Lower lobe of right lung (tissue), 2 donors: Measurements from ENCODE around the gene MYBPC2. TPM values are rescaled to one million over a fixed set of nuclear protein-coding genes. Genes with fewer than 3 reads are reported as not detected.
A peak's percentile ranks its signal among the peaks of the same experiment; 100 is the strongest.

Source experiments
- ATAC-seq, 2 donors: fragments of 200-7000 bp; cut with Tn5 transposase; one replicate each; pipeline ENCODE4 v1.9.1; 2020 to 2022; ENCODE audit warnings: mild to moderate bottlenecking in 2 of 2, moderate library complexity in 2 of 2
- DNase-seq: peaks from one replicate; pipeline ENCODE4 v3.0.0-alpha.2; 2020
- H3K27ac ChIP-seq: fragments of 200-600 bp; one replicate; pipeline ENCODE4 v1.8.0; 2022
- H3K27me3 ChIP-seq: fragments of 200-600 bp; one replicate; pipeline ENCODE4 v1.8.0; 2022; ENCODE audit warnings: low read depth
- H3K36me3 ChIP-seq: fragments of 200-600 bp; one replicate; pipeline ENCODE4 v1.8.0; 2022; ENCODE audit warnings: mild to moderate bottlenecking
- H3K4me1 ChIP-seq: fragments of 200-600 bp; one replicate; pipeline ENCODE4 v1.8.0; 2022
- H3K4me3 ChIP-seq: fragments of 200-600 bp; one replicate; pipeline ENCODE4 v1.8.0; 2022; ENCODE audit warnings: mild to moderate bottlenecking
- H3K9me3 ChIP-seq: fragments of 200-600 bp; one replicate; pipeline ENCODE4 v1.8.0; 2022
- CTCF ChIP-seq: fragments of 200-600 bp; IDR thresholded peaks from one replicate; pipeline ENCODE4 v1.8.0; 2022; ENCODE audit warnings: antibody characterized with exemption, mild to moderate bottlenecking
- intact Hi-C: fragments of 100-400 bp; cut with DNase I; formaldehyde crosslinking; loops from one replicate; pipeline ENCODE4 v1.11.0; 2022
- total RNA-seq: library from RNA; stranded (reverse); fragmentation: NEBNext Ultra II Directional; extraction: Animal tissue kit (Norgen Biotek cat#: 25700); gene quantifications from one replicate; pipeline ENCODE4 v1.2.1, GENCODE V29; 2021
- donor health status: DM: no; HTN: yes; CAD: no; lungs with severe emphysema.

Gene MYBPC2
- total RNA-seq, 1 donor from 2014 or later, result not detected

- ATAC-seq, result peak in 1 of 2 donors; percentile 28
- H3K4me3 ChIP-seq, result peak overlapping the region; percentile 3
- DNase-seq, result no peak
- H3K27me3 ChIP-seq, result peaks cover 6% of the 10 kb centered on the region
- peaks cover 5% of the 10 kb centered on the region for H3K4me1 ChIP-seq
- no peaks in the 10 kb centered on the region for H3K9me3 ChIP-seq
- no peak overlapping the region for H3K27ac ChIP-seq
- TF ChIP-seq CTCF, result no peak
- intact Hi-C loops, result no loop called here
- H3K36me3 ChIP-seq, result peaks cover 15% of the 10 kb centered on the region
Measured at GRCh38 chr19:50488389-50489194, 55.9 kb downstream of the MYBPC2 start.

- H3K9me3 ChIP-seq, result no peaks in the 10 kb centered on the region
- H3K4me1 ChIP-seq, result peaks cover 5% of the 10 kb centered on the region
- peaks cover 8% of the 10 kb centered on the region for H3K36me3 ChIP-seq
- peaks cover 6% of the 10 kb centered on the region for H3K27me3 ChIP-seq
- intact Hi-C loops, result no loop called here
- ATAC-seq, result peak in 1 of 2 donors; percentile 15
- TF ChIP-seq CTCF, result no peak
- peak overlapping the region; percentile 3 for H3K4me3 ChIP-seq
- peak; percentile 47 for DNase-seq
- no peak overlapping the region for H3K27ac ChIP-seq
Measured at GRCh38 chr19:50489461-50490011, 56.8 kb downstream of the MYBPC2 start.

GRCh38 chr19:50490411-50490811 lies 57.7 kb downstream of the MYBPC2 start:
- no peaks in the 10 kb centered on the region for H3K36me3 ChIP-seq
- no peaks in the 10 kb centered on the region for H3K9me3 ChIP-seq
- no peak overlapping the region for H3K4me3 ChIP-seq
- H3K4me1 ChIP-seq, result peaks cover 5% of the 10 kb centered on the region
- ATAC-seq, result no peak
- no peak for DNase-seq
- H3K27ac ChIP-seq, result no peak overlapping the region
- peaks cover 6% of the 10 kb centered on the region for H3K27me3 ChIP-seq
- intact Hi-C loops, result no loop called here
- no peak for TF ChIP-seq CTCF

- H3K4me3 ChIP-seq, result no peak overlapping the region
- intact Hi-C loops, result no loop called here
- no peaks in the 10 kb centered on the region for H3K9me3 ChIP-seq
- DNase-seq, result no peak
- no peak overlapping the region for H3K27ac ChIP-seq
- H3K4me1 ChIP-seq, result peaks cover 5% of the 10 kb centered on the region
- no peak for TF ChIP-seq CTCF
- H3K36me3 ChIP-seq, result no peaks in the 10 kb centered on the region
- no peak for ATAC-seq
- H3K27me3 ChIP-seq, result peaks cover 6% of the 10 kb centered on the region
Measured at GRCh38 chr19:50490991-50491472, 58.3 kb downstream of the MYBPC2 start.

GRCh38 chr19:50492303-50493052 lies 59.8 kb downstream of the MYBPC2 start:
- Histone ChIP-seq H3K9me3 (no peaks in the 10 kb centered on the region), H3K4me1 (peaks cover 1% of the 10 kb centered on the region), H3K36me3 (no peaks in the 10 kb centered on the region), H3K27me3 (peaks cover 2% of the 10 kb centered on the region), H3K4me3 (no peak overlapping the region), H3K27ac (no peak overlapping the region)
- peak; percentile 39 for DNase-seq
- intact Hi-C loops, result no loop called here
- peak; percentile 52 to 55 for ATAC-seq
- TF ChIP-seq CTCF, result no peak
